HPDE6-E6E7 (cell line): ENCODE data around the gene GLIS2.
A peak's percentile ranks its signal among the peaks of the same experiment; 100 is the strongest.

ENCODE experiments used
- DNase-seq: peaks from one replicate; pipeline ENCODE4 v3.0.0; 2011; ENCODE audit warnings: missing footprints; ENCODE audit errors: extremely low spot score

GLIS2 gene

GRCh38 chr16:4369007-4369733, 53.3 kb downstream of the GLIS2 start:
- peak; percentile 86 for DNase-seq

- DNase-seq = no peak
Measured at GRCh38 chr16:4370151-4370550, 54.3 kb downstream of the GLIS2 start.

- DNase-seq = no peak
Measured at GRCh38 chr16:4370570-4371356, 54.9 kb downstream of the GLIS2 start.

GRCh38 chr16:4371357-4372000, 55.6 kb downstream of the GLIS2 start, which contains the start of gene VASN:
Gene VASN (plus strand): TSS chr16:4371848. CDS start chr16:4380878, 9,030 bp downstream.
- DNase-seq = peak; percentile 67

GRCh38 chr16:4372001-4372577, 56.2 kb downstream of the GLIS2 start:
- no peak for DNase-seq

- peak; percentile 28 for DNase-seq
Measured at GRCh38 chr16:4372578-4373355, 56.9 kb downstream of the GLIS2 start.

GRCh38 chr16:4373356-4373908, 57.6 kb downstream of the GLIS2 start:
- peak; percentile 39 for DNase-seq

GRCh38 chr16:4373909-4374742, 58.3 kb downstream of the GLIS2 start:
- peak; percentile 48 for DNase-seq

GRCh38 chr16:4375717-4376116, 59.9 kb downstream of the GLIS2 start:
- no peak for DNase-seq

GRCh38 chr16:4376126-4376892, 60.4 kb downstream of the GLIS2 start:
- no peak for DNase-seq

GRCh38 chr16:4376893-4377572, 61.2 kb downstream of the GLIS2 start:
- DNase-seq = no peak

GRCh38 chr16:4377573-4378154, 61.8 kb downstream of the GLIS2 start:
- no peak for DNase-seq

GRCh38 chr16:4378161-4378666, 62.3 kb downstream of the GLIS2 start:
- no peak for DNase-seq

GRCh38 chr16:4378999-4379690, 63.3 kb downstream of the GLIS2 start:
- no peak for DNase-seq

GRCh38 chr16:4380119-4381063, 64.5 kb downstream of the GLIS2 start:
- no peak for DNase-seq
